NCI-H2107 treated with DMSO at 0.1 percent for 48 hours (cell line): Measurements from ENCODE around the gene CRACR2B.

Source experiments
- DNase-seq: peaks from one replicate; lab custom pipeline; 2025; ENCODE audit not compliant: unreplicated experiment; lab: John Stamatoyannopoulos, UW

Gene CRACR2B

DNA sequence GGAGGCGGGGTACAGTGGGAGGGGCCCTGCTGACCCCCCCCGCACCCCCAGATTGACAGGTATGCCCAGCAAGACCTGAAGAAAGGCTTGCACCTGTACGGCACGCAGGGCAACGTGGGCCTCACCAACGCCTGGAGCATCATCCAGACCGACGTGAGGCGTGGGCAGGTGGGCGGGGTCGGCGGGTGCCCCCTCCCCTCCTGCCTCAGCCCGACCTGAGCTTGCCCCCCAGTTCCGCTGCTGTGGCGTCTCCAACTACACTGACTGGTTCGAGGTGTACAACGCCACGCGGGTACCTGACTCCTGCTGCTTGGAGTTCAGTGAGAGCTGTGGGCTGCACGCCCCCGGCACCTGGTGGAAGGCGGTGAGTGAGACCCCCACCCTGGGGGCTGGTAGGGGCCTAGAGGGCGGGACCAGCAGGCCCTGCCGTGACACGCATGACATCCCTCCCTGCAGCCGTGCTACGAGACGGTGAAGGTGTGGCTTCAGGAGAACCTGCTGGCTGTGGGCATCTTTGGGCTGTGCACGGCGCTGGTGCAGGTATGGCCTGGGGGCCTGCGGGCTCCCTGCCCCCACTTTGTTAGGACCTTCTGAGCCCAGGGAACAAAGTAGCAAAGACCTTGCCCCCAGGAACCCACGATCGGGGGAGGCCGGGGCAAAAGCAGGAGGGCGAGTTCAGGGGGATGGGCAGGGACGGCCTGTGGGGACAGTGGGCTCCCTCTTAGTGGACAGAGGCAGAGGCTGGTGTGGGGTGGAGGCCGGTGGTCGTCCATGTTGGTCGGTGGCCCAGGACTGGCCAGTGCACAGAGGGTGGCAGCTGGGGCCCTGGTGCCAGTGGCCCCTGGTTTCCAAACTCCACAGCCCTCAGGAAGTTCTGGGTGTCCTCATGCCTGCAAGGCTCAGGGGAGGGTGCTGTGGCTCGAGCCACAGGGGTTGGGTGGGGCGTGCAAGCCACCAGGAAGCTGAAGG is 38.0 kb downstream of the CRACR2B start:
- no peak for DNase-seq

DNA sequence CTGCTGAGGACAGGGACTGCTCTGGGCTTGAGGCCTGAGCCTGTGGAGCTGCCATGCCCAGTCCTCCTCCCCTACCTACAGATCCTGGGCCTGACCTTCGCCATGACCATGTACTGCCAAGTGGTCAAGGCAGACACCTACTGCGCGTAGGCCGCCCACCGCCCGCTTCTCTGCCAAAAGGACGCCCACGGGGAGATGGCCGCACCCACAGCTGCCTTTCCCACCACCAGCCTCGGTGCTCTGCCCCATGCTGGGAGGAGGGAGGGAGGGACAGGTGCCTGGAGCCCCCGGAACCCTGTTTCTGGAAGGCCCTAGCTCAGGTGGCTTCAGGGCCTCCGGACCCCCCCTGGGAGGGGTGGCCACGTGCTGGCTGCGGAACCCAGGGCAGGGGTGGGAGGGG is 38.8 kb downstream of the CRACR2B start:
- DNase-seq, result no peak

DNA sequence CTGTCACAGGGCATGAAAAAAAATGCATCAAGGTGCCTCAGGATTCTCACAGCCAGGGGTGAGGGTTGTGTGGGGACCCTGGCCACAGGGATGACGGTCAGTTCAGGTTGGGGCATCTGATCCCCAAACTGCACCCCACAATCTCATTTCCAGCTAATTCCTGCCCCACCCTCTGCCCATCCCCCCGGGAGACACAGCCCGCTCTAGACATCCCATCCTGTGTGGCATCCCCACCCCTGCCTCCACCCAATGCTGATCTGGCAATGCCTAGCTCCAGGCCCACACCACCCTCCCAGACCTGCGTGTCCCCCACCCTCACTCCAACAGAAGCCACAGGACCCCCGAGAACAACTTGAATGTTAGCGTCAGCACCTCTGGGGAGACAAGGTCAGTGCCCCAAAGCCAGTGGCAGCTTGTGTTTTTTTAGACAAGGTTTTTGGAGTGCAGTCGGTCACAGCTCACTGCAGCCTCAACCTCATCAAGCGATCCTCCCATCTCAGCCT is 40.2 kb downstream of the CRACR2B start:
- no peak for DNase-seq

DNA sequence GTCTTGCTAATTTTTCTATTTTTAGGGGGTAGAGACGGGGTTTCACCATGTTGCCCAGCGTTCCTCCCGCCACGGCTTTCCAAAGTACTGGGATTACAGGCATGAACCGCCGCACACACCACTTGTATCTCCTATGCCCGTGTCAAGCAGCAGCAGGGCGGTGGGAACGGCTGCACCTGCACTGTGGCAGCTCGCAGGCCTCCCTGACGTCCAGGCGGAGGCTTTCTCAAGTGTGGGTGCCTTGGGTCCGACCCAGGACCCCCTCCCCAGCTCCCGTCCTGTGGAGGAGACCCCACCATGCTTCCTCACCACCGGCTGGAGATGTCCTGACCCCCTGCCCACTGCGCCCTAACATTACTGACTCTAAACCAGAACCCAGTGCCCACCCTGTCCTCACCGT is 40.7 kb downstream of the CRACR2B start:
- DNase-seq, result no peak

DNA sequence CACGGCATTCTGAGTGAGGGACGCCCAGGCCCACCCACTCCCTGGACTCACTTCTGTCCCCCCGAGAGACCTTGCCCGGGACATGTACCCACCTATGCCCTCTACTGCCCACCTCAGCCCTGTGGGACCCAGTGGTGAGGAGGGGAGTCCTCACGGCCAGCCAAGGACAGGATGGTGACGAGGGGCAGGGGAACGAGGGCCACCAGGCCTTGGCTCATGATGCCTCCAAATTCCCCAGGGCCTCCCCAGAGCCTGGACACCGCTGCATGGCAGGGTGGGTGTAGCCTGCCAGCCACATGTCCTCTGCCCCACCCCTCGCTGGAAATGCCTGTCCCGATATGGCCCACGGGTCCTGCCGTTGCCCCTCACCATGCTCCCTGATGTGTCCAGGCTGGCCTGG is 41.1 kb downstream of the CRACR2B start:
- DNase-seq, result no peak

- no peak for DNase-seq
These were observed 41.8 kb downstream of the CRACR2B start for GRCh38 chr11:869399-870126.

GRCh38 chr11:870127-870413 is 42.4 kb downstream of the CRACR2B start:
- no peak for DNase-seq

- DNase-seq, result no peak
These were observed 42.7 kb downstream of the CRACR2B start for GRCh38 chr11:870418-870817.

DNA sequence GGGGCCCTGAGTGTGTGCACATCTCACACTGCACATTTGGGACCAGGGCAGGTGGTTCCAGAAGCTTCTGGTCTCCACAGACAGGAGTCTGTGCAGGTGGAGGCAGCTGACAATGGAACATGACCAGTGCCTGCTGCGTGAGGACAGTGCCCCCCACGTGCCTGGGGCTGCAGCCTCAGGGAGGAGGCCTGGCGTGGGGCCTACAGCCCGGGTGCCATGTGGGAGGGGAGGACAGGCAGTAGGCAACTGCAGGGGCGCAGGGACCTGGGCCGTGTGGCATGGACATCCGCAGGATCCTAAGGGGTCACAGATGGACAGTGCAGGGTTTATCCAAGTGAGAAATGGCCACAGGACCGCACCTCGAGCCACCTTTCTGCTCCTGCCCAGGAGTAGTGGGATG is 43.8 kb downstream of the CRACR2B start:
- DNase-seq, result no peak

DNA sequence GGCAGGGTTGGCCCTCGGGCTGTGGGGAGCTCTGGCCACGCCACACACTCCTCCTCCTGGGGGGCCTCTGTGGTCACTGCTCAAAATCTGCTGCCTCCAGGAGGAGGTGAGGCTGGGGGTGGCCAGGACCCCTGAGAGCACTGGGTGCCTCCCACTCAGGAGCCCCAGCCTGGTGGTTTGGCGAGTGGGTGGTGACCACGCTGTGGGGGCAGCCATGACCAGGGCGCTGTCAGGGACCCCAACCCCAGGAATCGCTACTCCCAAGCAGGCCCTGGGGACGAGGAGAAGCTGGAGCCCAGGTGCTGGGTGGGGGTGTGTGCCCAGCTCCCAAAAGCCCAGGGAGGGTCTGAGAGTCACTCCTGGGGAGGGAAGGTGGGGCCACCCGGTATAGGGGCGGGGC is 45.1 kb downstream of the CRACR2B start:
- no peak for DNase-seq

GRCh38 chr11:873706-874105 is 46.0 kb downstream of the CRACR2B start:
- DNase-seq, result no peak

- DNase-seq, result no peak
These were observed 47.5 kb downstream of the CRACR2B start for GRCh38 chr11:875203-875602.

- DNase-seq, result no peak
These were observed 48.1 kb downstream of the CRACR2B start for GRCh38 chr11:875769-876301.

GRCh38 chr11:876545-876944 is 48.8 kb downstream of the CRACR2B start:
- DNase-seq, result no peak

GRCh38 chr11:877565-877964 is 49.8 kb downstream of the CRACR2B start:
- no peak for DNase-seq

DNA sequence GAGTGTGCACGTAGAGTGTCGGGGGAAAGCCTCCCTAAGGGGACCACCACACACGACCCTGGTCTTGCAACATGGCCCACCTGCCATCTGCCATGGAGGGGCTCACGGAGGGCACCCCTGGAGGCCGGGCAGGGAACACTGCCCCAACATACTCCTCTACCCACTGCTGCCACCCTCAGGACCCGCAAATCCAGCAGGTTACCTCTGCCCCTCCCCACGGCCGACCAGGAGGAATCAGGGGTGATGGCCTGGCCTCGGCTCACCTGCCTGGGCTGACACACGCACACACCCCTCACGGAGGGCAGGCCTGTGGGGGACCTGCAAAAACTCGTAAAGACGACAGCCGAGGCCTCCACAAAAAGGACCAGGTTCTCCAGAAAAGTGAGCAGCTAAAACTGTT is 52.7 kb downstream of the CRACR2B start:
- no peak for DNase-seq
